GM12878 (cell line): ENCODE results near the gene NCBP2. TPM values are rescaled to one million over a fixed set of nuclear protein-coding genes. Genes with fewer than 3 reads are reported as not detected.

Experiments used
- ATAC-seq: fragments of 200-7000 bp; cut with Tn5 transposase; 3 replicates; pipeline ENCODE4 v1.9.1; 2020; ENCODE audit warnings: mild to moderate bottlenecking, moderate library complexity
- BruUV-seq: library from RNA; stranded (reverse); fragments of 400-500 nt; replicated peaks from 2 replicates; lab custom pipeline; 2021; lab: Mats Ljungman, UMichigan
- CTCF ChIA-PET: fragments of 300-600 bp; sonication (Branson Sonifier 250); formaldehyde crosslinking; extraction: SDS; loops from one replicate; lab custom pipeline; 2021; ENCODE audit warnings: inconsistent platforms; lab: Yijun Ruan, JAX
- POLR2A ChIA-PET: fragments of 350-600 bp; formaldehyde crosslinking; extraction: SDS; loops from one replicate; lab custom pipeline; 2021; ENCODE audit warnings: inconsistent platforms; lab: Charles Lee
- RAD21 ChIA-PET: fragments of 300-600 bp; sonication (Branson Sonifier 250); formaldehyde crosslinking; loops from one replicate; lab custom pipeline; 2023; ENCODE audit warnings: antibody characterized with exemption; ENCODE audit not compliant: unreplicated experiment; lab: Charles Lee
- SMC1A ChIA-PET: fragments of 300-600 bp; sonication (Branson Sonifier 250); formaldehyde crosslinking; loops from one replicate; lab custom pipeline; 2023; ENCODE audit not compliant: unreplicated experiment, uncharacterized antibody; lab: Charles Lee
- DNase-seq: peaks from one replicate; pipeline ENCODE4 v3.0.0-alpha.2; 2011; ENCODE audit warnings: low read depth, low spot score
- FAIRE-seq: peaks from 3 replicates; lab custom pipeline; 2011; peaks lifted over from hg19 to GRCh38; lab: Jason Lieb, UNC
- H2AFZ ChIP-seq: 2 replicates; pipeline ENCODE4 v1.6.0; 2011; ENCODE audit warnings: low read depth, low read length, control low read depth; ENCODE audit not compliant: control insufficient read depth
- H3K27ac ChIP-seq: 2 replicates; pipeline ENCODE4 v1.5.1; 2011; ENCODE audit warnings: control low read depth; ENCODE audit not compliant: control insufficient read depth, insufficient read depth
- H3K27me3 ChIP-seq, 2 experiments: replicated peaks in 1 of 2; 2 replicates each; pipeline versions ENCODE4 v1.6.0 to v1.6.1; 2011; ENCODE audit warnings: low read length in 1 of 2; ENCODE audit not compliant: control insufficient read depth in 2 of 2, insufficient read depth in 2 of 2
- H3K36me3 ChIP-seq, 2 experiments: 2 replicates each; pipeline ENCODE4 v1.5.1; 2011; ENCODE audit warnings: low read length in 1 of 2; ENCODE audit not compliant: control insufficient read depth in 2 of 2, insufficient read depth in 2 of 2
- H3K4me1 ChIP-seq: 2 replicates; pipeline ENCODE4 v1.6.1; 2011; ENCODE audit warnings: mild to moderate bottlenecking, low read length, moderate library complexity, mixed read lengths; ENCODE audit not compliant: control insufficient read depth, insufficient read depth
- H3K4me2 ChIP-seq: 2 replicates; pipeline ENCODE4 v1.6.0; 2011; ENCODE audit warnings: control low read depth; ENCODE audit not compliant: control insufficient read depth, insufficient read depth
- H3K4me3 ChIP-seq: fragments of 200-600 bp; sonication (generic); 2 replicates; pipeline ENCODE4 v1.5.1; 2016
- H3K79me2 ChIP-seq: 2 replicates; pipeline ENCODE4 v1.6.0; 2011; ENCODE audit warnings: low read length; ENCODE audit not compliant: control insufficient read depth, insufficient read depth
- H3K9ac ChIP-seq: 2 replicates; pipeline ENCODE4 v1.8.0; 2011; ENCODE audit warnings: low read length, control low read depth, mixed read lengths; ENCODE audit not compliant: control insufficient read depth, insufficient read depth
- H3K9me3 ChIP-seq: replicated peaks from 3 replicates; pipeline ENCODE4 v1.5.1; 2011; ENCODE audit warnings: mild to moderate bottlenecking, low read length; ENCODE audit not compliant: control insufficient read depth, insufficient read depth
- H4K20me1 ChIP-seq: 2 replicates; pipeline ENCODE4 v1.6.0; 2011; ENCODE audit not compliant: control insufficient read depth, insufficient read depth
- EED ChIP-seq: sonication (generic); IDR thresholded peaks from 2 replicates; pipeline ENCODE4 v1.6.1; 2016; ENCODE audit warnings: antibody characterized with exemption, low read depth
- FOXK2 ChIP-seq: fragments of 450-650 bp; IDR thresholded peaks from 2 replicates; pipeline ENCODE4 v1.6.1; 2017; ENCODE audit warnings: mild to moderate bottlenecking, moderate library complexity
- FOXM1 ChIP-seq: IDR thresholded peaks from 2 replicates; pipeline ENCODE4 v1.6.1; 2012; ENCODE audit warnings: low read depth, mild to moderate bottlenecking, inconsistent platforms, low read length, moderate library complexity
- LARP7 ChIP-seq: fragments of 450-650 bp; IDR thresholded peaks from 2 replicates; pipeline ENCODE4 v1.6.1; 2017; ENCODE audit warnings: mild to moderate bottlenecking
- MEF2A ChIP-seq: IDR thresholded peaks from 2 replicates; pipeline ENCODE4 v1.6.1; 2011; ENCODE audit warnings: low read depth, mild to moderate bottlenecking, low read length, moderate library complexity; ENCODE audit not compliant: insufficient read depth
- MXI1 ChIP-seq: fragments of 150-350 bp; IDR thresholded peaks from 2 replicates; pipeline ENCODE4 v1.6.1; 2011; ENCODE audit warnings: low read depth, mild to moderate bottlenecking, inconsistent platforms, low read length, improper control_type of control experiment
- POU2F2 ChIP-seq: IDR thresholded peaks from 3 replicates; pipeline ENCODE4 v1.6.1; 2011; ENCODE audit warnings: low read depth, mild to moderate bottlenecking, low read length, borderline replicate concordance
- SMAD1 ChIP-seq: fragments of 450-650 bp; IDR thresholded peaks from 2 replicates; pipeline ENCODE4 v1.6.1; 2018; ENCODE audit warnings: mild to moderate bottlenecking, low read depth; ENCODE audit not compliant: partially characterized antibody
- SP1 ChIP-seq: IDR thresholded peaks from one replicate; pipeline ENCODE4 v1.6.1; 2011; ENCODE audit warnings: low read depth, low read length
- SUZ12 ChIP-seq: fragments of 200-600 bp; sonication (generic); IDR thresholded peaks from one replicate; pipeline ENCODE4 v1.6.1; 2018; ENCODE audit warnings: antibody characterized with exemption, mild to moderate bottlenecking; ENCODE audit not compliant: unreplicated experiment
- TBL1XR1 ChIP-seq: IDR thresholded peaks from 2 replicates; pipeline ENCODE4 v1.6.1; 2012; ENCODE audit warnings: low read depth, low read length, improper control_type of control experiment
- WGBS: methylation state at CpG from one replicate; pipeline ENCODE4 v1.1.6; 2016; ENCODE audit warnings: low lambda C conversion rate; ENCODE audit not compliant: insufficient replicate concordance, insufficient coverage; ENCODE audit errors: missing lambda C conversion rate; 5-methylcytosine and 5-hydroxymethylcytosine counted together
- in situ Hi-C: fragments of 300-500 bp; cut with MboI; formaldehyde crosslinking; loops from 9 replicates; pipeline ENCODE4 v1.14.3; 2018; ENCODE audit warnings: mixed read lengths
- intact Hi-C: fragments of 100-400 bp; cut with micrococcal nuclease; formaldehyde crosslinking; loops from one replicate; pipeline ENCODE4 v1.14.2; 2022; ENCODE audit not compliant: unreplicated experiment
- polyA plus RNA-seq, 11 experiments: library from polyadenylated mRNA; depleted of rRNA in 4 of 11; unstranded in 6 of 11; stranded (reverse) in 5 of 11; fragments of >200 nt; fragmentation: Nextera tagmentation in 4 of 11; fragmentation: Illumina TruSeq in 1 of 11; extraction: Ambion mirVana in 4 of 11; extraction: Trizol in 1 of 11; gene quantifications; 1 replicate in 1 of 11; 2 replicates in 10 of 11; pipeline versions ENCODE4 v1.2.1 to v1.2.3, GENCODE V29; 2011 to 2016; ENCODE audit warnings: inconsistent platforms in 2 of 11, missing spikeins in 2 of 11, low read depth in 1 of 11
- total RNA-seq, 4 experiments: library from RNA; depleted of rRNA in 3 of 4; stranded (reverse); fragments of >200 nt in 3 of 4; fragmentation: Illumina TruSeq in 1 of 4; extraction: Trizol in 1 of 4; gene quantifications; 2 replicates each; pipeline versions ENCODE4 v1.2.1 to v1.2.3, GENCODE V29; 2013 to 2021

The NCBP2 gene
- total and polyA plus RNA-seq, 10 of the 15 experiments (the other 5 are each of a cell fraction or from before 2014, with no cell fraction given) = 59.6 to 136 (median 96.4) TPM

- TF ChIP-seq MXI1 (no peak), SP1 (no peak), TBL1XR1 (no peak), SUZ12 (no peak), LARP7 (no peak), FOXK2 (no peak), FOXM1 (no peak), MEF2A (no peak), POU2F2 (no peak)
These were observed 48.3 kb upstream of the NCBP2 start (continued) for GRCh38 chr3:196990601-196991007.

DNA sequence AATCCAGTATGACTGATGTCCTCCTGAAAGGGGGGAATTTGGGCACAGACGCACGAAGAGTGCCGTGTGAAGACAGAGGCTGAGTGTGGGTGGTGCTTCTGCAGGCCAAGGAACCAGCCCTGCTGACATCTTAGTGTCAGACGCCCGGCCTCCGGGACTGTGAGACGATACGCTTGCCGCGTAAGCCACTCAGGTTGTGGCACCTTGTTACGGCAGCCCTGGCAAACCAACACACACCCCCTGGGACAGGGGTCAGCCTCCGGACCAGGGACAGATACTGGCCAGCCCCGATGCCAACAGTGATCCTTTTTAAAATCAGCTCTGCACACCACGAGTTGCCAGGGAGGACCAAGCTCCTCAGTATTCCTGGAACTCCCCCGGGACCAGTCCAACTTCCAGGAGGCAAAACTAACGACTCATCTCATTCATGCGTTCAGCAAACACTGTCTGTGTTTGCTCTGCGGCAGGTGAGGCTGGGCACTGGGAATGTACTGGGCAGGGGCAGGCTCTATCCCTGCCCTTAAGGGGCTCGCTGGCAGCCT lies 47.5 kb upstream of the NCBP2 start:
- no peak overlapping the region for H3K4me3 ChIP-seq
- CTCF ChIA-PET = interaction anchor here (0.7 to 1.5 kb wide), 3 partner anchors 9 to 194 kb away, joined by 3 to 5 read pairs (median 3); no protein-coding TSS in a partner anchor
- no peak overlapping the region for H3K4me2 ChIP-seq
- H3K79me2 ChIP-seq = no peaks in the 10 kb centered on the region
- no peaks in the 10 kb centered on the region for H3K4me1 ChIP-seq
- no peak for TF ChIP-seq SMAD1
- TF ChIP-seq FOXM1 = no peak
- no peak for TF ChIP-seq EED
- TF ChIP-seq, all 136 proteins: peak for 0
- ChIA-PET SMC1A (interaction anchor here (1.1 to 1.5 kb wide), 4 partner anchors 39 to 200 kb away, joined by 3 to 4 read pairs (median 3); no protein-coding TSS in a partner anchor), POLR2A (no interaction called here), RAD21 (no interaction called here)
- BruUV-seq = no TSS peak
- Histone ChIP-seq H3K36me3 (no peaks in the 10 kb centered on the region), H4K20me1 (no peaks in the 10 kb centered on the region), H3K9me3 (no peaks in the 10 kb centered on the region), H3K27me3 (no peaks in the 10 kb centered on the region), H2AFZ (no peak overlapping the region), H3K9ac (no peak overlapping the region), H3K27ac (no peak overlapping the region)
- intact Hi-C loops = no loop called here
- FAIRE-seq (no peak), DNase-seq (no peak), ATAC-seq (no peak)
- 58% methylated on average over 19 of the region's 19 CpGs for WGBS
- in situ Hi-C loops = loop anchor here (25.0 kb wide), 1 partner anchor 523 kb away; no protein-coding TSS in a partner anchor
